ENCODE results near the gene IL11. TPM values are rescaled to one million over a fixed set of nuclear protein-coding genes. Genes with fewer than 3 reads are reported as not detected.

The IL11 gene
- total and polyA plus RNA-seq, 2 of the 8 experiments (the other 6 are each of a cell fraction or from before 2014, with no cell fraction given): 1.7 to 2.8 TPM

DNA sequence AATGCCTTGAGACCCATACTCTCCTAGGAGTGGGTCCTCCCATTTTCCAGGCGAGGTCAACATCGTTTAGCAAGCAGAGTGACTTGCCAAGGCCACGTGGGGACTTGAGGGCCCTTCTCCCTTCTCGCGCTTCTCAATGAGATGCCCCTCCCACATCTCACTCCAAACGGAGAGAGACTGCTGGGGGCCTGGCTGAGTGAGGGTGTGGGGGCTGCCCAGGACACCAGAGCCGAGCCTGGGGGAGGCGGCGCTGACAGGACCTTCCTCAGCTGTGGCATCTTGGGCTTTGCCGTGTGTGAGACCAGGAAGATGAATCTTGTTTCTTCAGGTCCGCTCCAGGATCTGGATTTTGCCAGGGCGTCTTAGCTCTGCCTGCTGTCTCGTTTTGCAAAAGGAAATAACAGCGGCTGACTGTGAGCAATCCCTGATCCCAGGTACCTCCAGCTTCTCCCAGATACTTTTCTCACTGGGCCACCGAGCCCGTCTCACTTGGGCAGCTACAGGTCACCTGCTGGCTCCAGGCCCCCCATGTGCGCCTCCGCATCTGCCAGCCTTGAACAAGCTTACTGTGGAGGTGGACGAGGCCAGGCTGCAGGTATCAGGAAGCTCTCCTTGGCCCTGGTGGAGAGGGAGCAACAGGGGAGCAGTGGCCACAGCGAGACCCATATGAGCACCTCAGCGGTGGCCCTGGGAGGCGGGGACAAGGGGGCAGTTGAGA is 21.8 kb downstream of the IL11 start:
- ChIA-PET CTCF (ENCODE audit: partially characterized antibody) (interaction anchor here (0.6 to 2.0 kb wide), 17 partner anchors 9 to 305 kb away, joined by 3 to 12 read pairs (median 4); partner anchors contain the start of genes KMT5C and TMEM238), POLR2A (ENCODE audit: partially characterized antibody) (interaction anchor here (0.7 to 7.9 kb wide), 25 partner anchors 8 to 112 kb away, joined by 3 to 58 read pairs (median 5); partner anchors contain the start of genes GARIN5B, IL11, KMT5C and TMEM190)
- H3K9ac ChIP-seq (replicated peaks in 1 of 4; ENCODE audit: extremely low read depth in 1 of 4, low read depth in 3 of 4, low read length in 3 of 4): peak overlapping the region in 3 of 4 experiments; percentile 25 to 28 (median 27); a peak in 3 of 7 replicates
- peak overlapping the region; percentile 93; the same call in 1 of the 2 replicates for H2AK5ac ChIP-seq (ENCODE audit: low read depth, low read length)
- H3K36me3 ChIP-seq (ENCODE audit: control insufficient read depth in 2 of 4, insufficient read depth in 4 of 4, low read length in 3 of 4): peaks cover 0 to 45% (median 11%) of the 10 kb centered on the region in 4 experiments; a peak in 4 of 8 replicates
- peak overlapping the region; percentile 66 to 67 for H3K4me2 ChIP-seq (ENCODE audit: insufficient read depth in 1 of 2, low read depth in 2 of 2, low read length in 2 of 2)
- FAIRE-seq (peak; percentile 7), DNase-seq (ENCODE audit: low read depth in 1 of 2, low spot score in 2 of 2) (peak in 1 of 2 experiments; percentile 74)
- H2BK5ac ChIP-seq (ENCODE audit: low read depth, low read length): peak overlapping the region; percentile 92
- no peak overlapping the region for H3K56ac ChIP-seq (replicated peaks; ENCODE audit: insufficient read length, low read depth, low read length)
- peak overlapping the region in 3 of 4 experiments; percentile 1 to 36 (median 2); a peak in 4 of 8 replicates for H3K4me3 ChIP-seq (ENCODE audit: extremely low read depth in 1 of 4, insufficient read depth in 2 of 4, low read depth in 3 of 4, low read length in 4 of 4)
- peak overlapping the region; percentile 86 for H4K5ac ChIP-seq (ENCODE audit: insufficient read length, low read depth, low read length)
- no peak overlapping the region for H3K23ac ChIP-seq (ENCODE audit: insufficient read length)
- H2BK12ac ChIP-seq (ENCODE audit: low read depth, low read length): peak overlapping the region; percentile 93
- peak overlapping the region; percentile 45 for H2BK120ac ChIP-seq (replicated peaks; ENCODE audit: low read depth, low read length)
- H3K4me1 ChIP-seq (replicated peaks in 1 of 4; ENCODE audit: control insufficient read depth in 3 of 4, insufficient read depth in 4 of 4, low read length in 3 of 4): peaks cover 11 to 43% (median 29%) of the 10 kb centered on the region in 4 experiments
- peak overlapping the region; percentile 76 for H3K27ac ChIP-seq (ENCODE audit: low read depth, low read length)
- H3K4ac ChIP-seq (replicated peaks; ENCODE audit: insufficient read length, low read depth, low read length): peak overlapping the region; percentile 82
- no peak overlapping the region for H3K14ac ChIP-seq (ENCODE audit: insufficient read length)
- no peaks in the 10 kb centered on the region for H3K79me2 ChIP-seq (ENCODE audit: control insufficient read depth in 1 of 2, insufficient read depth in 2 of 2, low read length in 2 of 2)
- H3K18ac ChIP-seq (ENCODE audit: extremely low read depth, low read length): peak overlapping the region; percentile 99
- H4K20me1 ChIP-seq (replicated peaks in 1 of 2; ENCODE audit: control insufficient read depth in 1 of 2, insufficient read depth in 2 of 2, low read length in 2 of 2): peaks cover 0 to 8% of the 10 kb centered on the region in 2 experiments
- no peaks in the 10 kb centered on the region for H3K9me3 ChIP-seq (ENCODE audit: insufficient read depth in 2 of 2, low read depth in 1 of 2, low read length in 1 of 2)
- H2BK15ac ChIP-seq (ENCODE audit: low read length): peak overlapping the region; percentile 83; the same call in 1 of the 2 replicates
- peak overlapping the region; percentile 88 for H4K8ac ChIP-seq (ENCODE audit: extremely low read depth, insufficient read depth, low read length)
- H3K27me3 ChIP-seq (replicated peaks in 1 of 4; ENCODE audit: control insufficient read depth in 3 of 4, extremely low read depth in 1 of 4, insufficient read depth in 3 of 4, low read length in 3 of 4): peaks cover 14 to 20% (median 18%) of the 10 kb centered on the region in 4 experiments
- peaks cover 5% of the 10 kb centered on the region; the same call in 1 of the 2 replicates for H3K23me2 ChIP-seq (ENCODE audit: low read depth, low read length)
- no peaks in the 10 kb centered on the region for H3K79me1 ChIP-seq (ENCODE audit: low read depth, low read length)
- H2BK20ac ChIP-seq (ENCODE audit: low read length): peak overlapping the region; percentile 90
- peak overlapping the region; percentile 67 for H4K91ac ChIP-seq (replicated peaks; ENCODE audit: insufficient read length, low read length)
- H2AFZ ChIP-seq (ENCODE audit: low read length): no peak overlapping the region
- WGBS, 2 experiments (ENCODE audit: extremely low coverage in 1 of 2, insufficient coverage in 1 of 2, insufficient read length in 1 of 2, insufficient replicate concordance in 2 of 2, low coverage in 1 of 2, low lambda C conversion rate in 2 of 2, missing lambda C conversion rate in 1 of 2): 18% methylated on average over 22 of the region's 22 CpGs; no CpG with 5 or more reads in 1 of the 2 experiments
- no peak for TF ChIP-seq BRCA1 (IDR thresholded peaks at IDR 0.05; ENCODE audit: low read depth, low read length)
- no peak for TF ChIP-seq SP1 (IDR thresholded peaks at IDR 0.05; ENCODE audit: low read depth, low read length)
